Left colon (tissue), 2 donors: Measurements from ENCODE around the gene NEURL1B. TPM values are rescaled to one million over a fixed set of nuclear protein-coding genes. Genes with fewer than 3 reads are reported as not detected.
"Not testable (repeated sequence)": the region's sequence is repeated elsewhere in the genome, so short reads cannot be mapped to it uniquely, and the experiment has no call there.

Experiments
- ATAC-seq: fragments of 200-7000 bp; cut with Tn5 transposase; one replicate; pipeline ENCODE4 v1.9.1; 2020; ENCODE audit warnings: mild to moderate bottlenecking, moderate library complexity
- DNase-seq, 2 donors: peaks; one replicate each; pipeline ENCODE4 v3.0.0-alpha.2; 2020
- intact Hi-C, 2 donors: fragments of 100-400 bp; cut with DNase I in 1 of 2; cut with micrococcal nuclease in 1 of 2; formaldehyde crosslinking; loops; one replicate each; pipeline versions ENCODE4 v1.11.2 to v1.14.0; 2022; cut with DNase I, micrococcal nuclease
- long read RNA-seq: library from polyadenylated mRNA; unstranded; transcript quantifications from one replicate; pipeline ENCODE4 v2.0.0, GENCODE V29; 2021
- total RNA-seq, 2 donors: library from RNA; stranded (reverse); fragmentation: NEBNext Ultra II Directional; extraction: Animal tissue kit (Norgen Biotek cat#: 25700); gene quantifications; one replicate each; pipeline ENCODE4 v1.2.1, GENCODE V29; 2021
- donor health status: DM: no; HTN: no; CAD: no.
- donor health status: DM: yes; HTN: yes; CAD: no.

Gene NEURL1B, protein sequence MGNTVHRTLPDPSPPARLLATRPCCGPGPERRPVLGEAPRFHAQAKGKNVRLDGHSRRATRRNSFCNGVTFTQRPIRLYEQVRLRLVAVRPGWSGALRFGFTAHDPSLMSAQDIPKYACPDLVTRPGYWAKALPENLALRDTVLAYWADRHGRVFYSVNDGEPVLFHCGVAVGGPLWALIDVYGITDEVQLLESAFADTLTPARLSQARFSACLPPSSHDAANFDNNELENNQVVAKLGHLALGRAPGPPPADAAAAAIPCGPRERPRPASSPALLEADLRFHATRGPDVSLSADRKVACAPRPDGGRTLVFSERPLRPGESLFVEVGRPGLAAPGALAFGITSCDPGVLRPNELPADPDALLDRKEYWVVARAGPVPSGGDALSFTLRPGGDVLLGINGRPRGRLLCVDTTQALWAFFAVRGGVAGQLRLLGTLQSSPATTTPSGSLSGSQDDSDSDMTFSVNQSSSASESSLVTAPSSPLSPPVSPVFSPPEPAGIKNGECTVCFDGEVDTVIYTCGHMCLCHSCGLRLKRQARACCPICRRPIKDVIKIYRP
- 10 to 100 TPM; 60.5 to 90.8 TPM for total RNA-seq
- long read RNA-seq, partial matches to known transcripts, result 0 of 40 reads
- long read RNA-seq, other reads (novel, unspliced or antisense), result 40 of 40 reads

DNA sequence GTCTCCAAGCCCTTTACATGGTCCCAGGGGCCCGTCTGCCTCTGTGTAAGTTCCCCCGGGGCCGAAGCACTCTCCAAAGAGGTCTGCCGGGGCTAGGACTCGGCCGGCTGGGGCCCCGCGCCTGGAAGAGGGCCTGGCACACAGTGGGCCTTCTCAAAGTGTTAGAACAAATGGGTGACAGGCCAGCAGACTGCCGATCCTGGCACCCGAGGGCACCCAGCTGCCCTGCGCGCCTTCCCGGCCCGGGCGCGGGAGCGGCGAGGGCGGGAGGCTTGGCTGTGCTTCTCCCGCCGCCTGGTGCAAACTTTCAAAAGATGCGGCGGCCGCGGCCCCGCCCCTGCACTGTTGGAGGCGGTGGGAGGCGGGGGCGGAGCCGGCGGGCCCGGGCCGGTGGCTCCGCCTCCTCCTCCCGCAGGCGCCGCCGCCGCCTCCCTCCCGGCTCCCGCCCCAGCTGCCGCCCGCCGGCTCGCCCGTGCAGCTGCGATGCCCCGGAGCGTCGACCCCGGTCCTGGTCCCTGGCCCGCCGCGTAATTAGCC lies at the start of gene NEURL1B:
TSS of gene NEURL1B (plus strand) at position 442 of the 537 bp plus-strand sequence. CDS start 144 bp downstream, outside the sequence.
- intact Hi-C loops, result loop anchor here in 1 of 2 donors (10.0 kb wide), 2 partner anchors 54 to 76 kb away; no protein-coding TSS in a partner anchor
- peak; percentile 55 for ATAC-seq
- peak; percentile 85 to 89 for DNase-seq

DNA sequence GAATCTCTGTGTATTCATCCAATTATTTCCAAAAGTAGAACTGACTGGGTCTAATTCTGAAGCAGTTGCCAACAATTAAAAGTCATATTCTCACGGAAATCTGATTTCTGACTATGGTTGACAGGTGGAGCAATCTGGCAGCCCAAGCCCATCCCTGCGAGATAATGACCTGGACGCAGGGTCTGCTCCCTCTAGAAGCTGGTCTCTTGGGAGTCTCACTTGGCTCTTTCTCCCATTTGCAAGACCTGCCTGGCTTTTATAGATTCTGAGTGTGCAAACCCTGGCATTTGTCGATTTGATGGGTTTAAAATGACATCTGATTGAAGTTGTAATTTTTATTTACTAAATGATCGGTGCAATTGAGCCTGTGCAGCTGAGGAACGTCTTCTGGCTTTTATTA lies 49.4 kb upstream of the NEURL1B start:
- ATAC-seq, result no peak
- intact Hi-C loops, result no loop called here
- no peak for DNase-seq

DNA sequence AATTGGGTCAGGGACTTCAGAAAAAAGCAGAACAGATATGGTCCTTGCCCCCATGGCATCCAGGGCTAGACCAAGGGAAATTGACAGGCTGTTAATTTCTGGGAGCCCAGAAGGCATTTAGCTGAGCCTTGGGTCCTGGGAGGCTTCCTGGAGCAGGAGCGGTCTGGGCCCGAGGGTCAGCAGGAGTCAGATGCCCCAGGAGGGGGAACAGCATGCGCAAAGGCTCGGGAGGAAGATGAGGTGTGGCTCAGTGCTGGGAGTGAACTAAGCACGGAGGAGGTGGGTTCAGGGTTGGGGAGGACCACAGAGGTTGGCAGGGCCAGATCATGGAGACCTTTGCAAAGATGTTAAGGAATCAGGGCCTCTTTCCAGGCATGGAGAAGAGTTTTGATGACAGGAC lies 48.2 kb upstream of the NEURL1B start:
- no peak for DNase-seq
- intact Hi-C loops, result no loop called here
- ATAC-seq, result no peak

DNA sequence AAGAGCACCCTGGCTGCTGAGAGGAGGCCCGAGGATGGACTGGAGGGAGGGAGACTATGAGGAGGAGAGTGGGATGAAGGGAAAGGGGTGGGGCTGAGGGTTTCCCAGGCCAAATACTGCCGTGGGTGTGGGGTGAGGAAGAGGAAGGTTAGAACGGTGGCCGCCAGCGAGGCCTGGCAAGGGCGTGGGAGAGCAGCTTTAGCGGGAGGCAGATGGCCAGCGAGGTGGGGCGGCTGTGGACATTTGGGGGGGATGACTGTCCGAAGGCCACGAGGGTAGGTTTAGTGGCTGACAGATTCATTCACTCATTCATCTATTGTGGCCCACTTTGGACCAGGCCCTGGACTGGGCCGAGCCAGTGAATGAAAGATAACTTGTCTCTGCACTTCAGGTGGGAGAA lies 47.8 kb upstream of the NEURL1B start:
- no peak for DNase-seq
- ATAC-seq, result no peak
- intact Hi-C loops, result no loop called here

DNA sequence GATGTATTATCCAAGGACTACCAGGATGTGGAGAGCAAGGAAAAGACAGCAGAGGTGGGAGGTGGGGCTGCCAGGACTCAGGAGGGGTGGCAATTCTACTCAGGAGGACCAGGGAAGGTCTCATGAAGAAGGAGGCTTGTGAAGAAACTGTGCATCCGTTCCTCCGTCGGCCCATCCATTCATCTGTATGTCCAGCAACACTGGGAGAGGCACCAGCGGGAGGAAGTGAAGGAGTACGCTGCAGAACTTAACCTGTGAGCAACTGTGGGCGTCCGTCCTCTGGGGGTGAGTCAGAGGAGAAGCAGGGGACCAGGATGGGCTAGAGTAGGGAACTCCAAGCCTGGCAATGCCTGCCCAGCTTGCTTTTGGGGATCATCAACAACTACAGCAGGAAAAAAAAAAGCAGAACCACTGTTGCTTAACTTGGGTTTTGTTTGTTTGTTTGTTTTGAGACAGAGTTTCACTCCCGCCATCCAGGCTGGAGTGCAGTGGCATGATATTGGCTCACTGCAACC lies 47.3 kb upstream of the NEURL1B start:
- DNase-seq, result no peak
- no peak for ATAC-seq
- intact Hi-C loops, result no loop called here

DNA sequence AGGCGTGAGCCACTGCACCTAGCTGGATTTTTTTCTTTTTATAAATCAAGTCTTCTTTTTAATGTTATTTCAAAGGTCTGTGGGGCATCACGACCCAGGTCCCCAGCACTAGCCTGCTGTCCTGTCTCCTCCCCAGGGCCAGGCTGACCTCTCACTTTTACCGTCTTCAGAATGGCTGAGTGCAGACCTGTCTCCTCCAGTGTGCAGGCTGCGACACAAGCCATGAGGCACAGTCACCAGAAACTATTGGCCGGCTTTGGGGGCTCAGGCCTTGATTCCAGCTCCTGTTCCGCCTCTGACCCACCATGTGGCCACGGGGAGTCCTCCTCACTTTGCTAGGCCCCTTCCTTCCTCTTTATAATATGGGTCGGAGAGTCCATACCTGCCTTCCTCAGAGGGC lies 46.6 kb upstream of the NEURL1B start:
- intact Hi-C loops, result no loop called here
- ATAC-seq (no peak), DNase-seq (no peak)

DNA sequence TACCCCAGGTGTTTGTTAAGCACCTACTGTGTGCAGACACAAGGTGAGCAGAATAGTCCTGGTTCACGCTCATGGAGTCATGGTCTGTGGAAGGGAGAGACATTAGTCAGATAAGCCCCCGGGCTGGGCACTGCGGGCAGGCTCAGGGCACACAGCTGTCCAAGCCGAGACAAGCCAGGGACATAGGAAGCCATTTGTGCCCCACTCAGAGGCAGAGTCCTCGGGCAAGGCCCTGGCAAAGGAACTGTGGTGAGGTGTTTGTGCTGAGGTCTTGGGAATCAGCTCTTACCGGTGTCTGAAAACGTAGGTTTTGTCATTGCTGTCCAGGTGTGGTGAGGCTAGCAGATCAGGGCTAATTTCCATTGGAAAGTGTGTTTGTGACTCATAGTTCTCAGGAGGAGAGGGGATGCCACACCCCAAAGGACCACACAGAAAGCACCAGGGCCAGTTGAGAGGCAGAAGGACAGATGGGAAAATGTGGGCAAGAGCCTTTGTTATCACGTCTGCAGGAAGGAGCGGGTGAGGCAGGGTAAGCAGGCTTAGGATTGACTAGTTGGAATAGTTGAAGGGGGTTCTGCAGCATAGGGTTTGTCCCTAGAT lies 46.1 kb upstream of the NEURL1B start:
- DNase-seq (no peak), ATAC-seq (no peak)
- intact Hi-C loops, result no loop called here

DNA sequence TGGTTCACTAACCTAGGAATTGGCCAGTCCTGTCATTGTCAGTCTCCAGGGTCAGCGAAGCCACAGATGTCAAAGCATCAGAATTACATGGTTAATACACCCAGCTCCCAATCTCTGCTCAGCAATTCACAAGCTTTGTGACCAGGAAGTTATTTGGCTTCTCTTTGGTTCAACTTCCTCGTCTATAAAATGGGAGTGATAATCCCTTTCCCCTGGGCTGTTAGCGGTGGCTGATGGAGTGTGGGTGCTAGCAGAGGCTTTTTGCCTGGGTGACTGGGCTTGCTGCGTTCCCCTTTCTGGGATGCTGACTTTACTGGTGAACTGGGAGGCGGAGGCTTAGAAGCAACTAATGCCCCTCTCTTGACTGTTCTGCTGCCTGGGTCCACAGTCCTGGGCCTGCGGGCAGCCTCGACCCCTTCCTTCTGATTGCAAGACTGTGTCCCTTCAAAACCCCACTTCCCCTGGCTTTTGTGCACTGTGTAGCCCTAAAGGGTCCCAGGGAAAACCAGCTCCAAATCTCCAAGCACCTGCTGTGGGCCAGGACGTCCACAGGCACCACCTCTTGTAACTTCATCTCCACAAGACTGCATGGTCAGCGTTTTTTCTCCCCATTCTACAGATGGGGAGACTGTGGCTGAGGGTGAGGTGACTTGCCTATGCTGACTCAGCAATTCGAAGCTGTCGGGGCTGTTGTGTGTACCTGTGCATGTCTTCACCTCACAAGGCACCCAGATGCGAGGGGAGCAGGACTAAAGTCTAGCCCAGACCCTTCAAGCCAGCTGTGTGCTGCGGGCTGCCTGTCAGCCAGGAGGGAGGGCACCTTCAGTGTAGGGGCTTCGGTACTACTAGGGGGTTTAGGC lies 45.2 kb upstream of the NEURL1B start:
- DNase-seq (no peak), ATAC-seq (peak; percentile 80)
- intact Hi-C loops, result no loop called here

DNA sequence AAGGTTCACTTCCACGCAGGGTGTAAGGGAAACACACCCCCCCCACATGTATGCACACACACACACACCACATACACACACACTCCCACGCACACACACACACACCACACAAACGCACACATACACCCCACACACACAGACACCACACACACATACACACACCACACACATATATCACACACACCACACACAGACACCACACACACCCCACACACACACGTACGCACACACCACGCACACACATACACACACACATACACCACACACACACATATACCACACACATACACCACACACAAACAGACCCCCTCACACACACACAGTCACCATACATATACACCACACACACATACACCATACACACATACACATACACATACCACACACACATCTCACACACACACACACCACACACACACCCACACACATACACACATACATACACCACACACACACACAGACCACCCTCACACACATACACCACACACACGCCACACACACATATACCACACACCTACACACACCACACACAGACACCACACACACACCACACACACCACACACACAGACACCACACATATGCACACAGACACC lies 44.3 kb upstream of the NEURL1B start:
- ATAC-seq (no peak), DNase-seq (no peak)
- intact Hi-C loops, result no loop called here

DNA sequence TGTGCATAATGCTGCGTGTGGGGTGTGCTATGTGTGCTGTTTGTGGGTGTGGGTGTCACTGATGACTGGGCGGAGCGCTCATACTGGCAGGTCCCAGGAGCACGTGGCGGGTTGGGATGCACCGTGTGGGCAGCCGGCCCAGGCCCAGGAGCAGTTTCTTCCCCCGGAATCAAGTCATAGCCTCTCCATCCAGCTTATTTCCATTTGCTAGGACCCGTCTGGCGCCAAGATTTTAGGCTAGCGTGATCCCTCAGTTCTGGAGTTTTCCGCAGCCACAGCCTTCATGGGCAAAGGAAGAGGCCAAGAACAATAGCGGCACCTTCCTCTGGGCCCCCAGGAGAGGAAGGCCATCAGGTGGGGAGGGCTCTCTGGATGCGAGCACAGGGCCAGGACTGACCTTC lies 43.3 kb upstream of the NEURL1B start:
- DNase-seq, result peak; percentile 46 to 55
- ATAC-seq, result peak; percentile 88
- intact Hi-C loops, result no loop called here

DNA sequence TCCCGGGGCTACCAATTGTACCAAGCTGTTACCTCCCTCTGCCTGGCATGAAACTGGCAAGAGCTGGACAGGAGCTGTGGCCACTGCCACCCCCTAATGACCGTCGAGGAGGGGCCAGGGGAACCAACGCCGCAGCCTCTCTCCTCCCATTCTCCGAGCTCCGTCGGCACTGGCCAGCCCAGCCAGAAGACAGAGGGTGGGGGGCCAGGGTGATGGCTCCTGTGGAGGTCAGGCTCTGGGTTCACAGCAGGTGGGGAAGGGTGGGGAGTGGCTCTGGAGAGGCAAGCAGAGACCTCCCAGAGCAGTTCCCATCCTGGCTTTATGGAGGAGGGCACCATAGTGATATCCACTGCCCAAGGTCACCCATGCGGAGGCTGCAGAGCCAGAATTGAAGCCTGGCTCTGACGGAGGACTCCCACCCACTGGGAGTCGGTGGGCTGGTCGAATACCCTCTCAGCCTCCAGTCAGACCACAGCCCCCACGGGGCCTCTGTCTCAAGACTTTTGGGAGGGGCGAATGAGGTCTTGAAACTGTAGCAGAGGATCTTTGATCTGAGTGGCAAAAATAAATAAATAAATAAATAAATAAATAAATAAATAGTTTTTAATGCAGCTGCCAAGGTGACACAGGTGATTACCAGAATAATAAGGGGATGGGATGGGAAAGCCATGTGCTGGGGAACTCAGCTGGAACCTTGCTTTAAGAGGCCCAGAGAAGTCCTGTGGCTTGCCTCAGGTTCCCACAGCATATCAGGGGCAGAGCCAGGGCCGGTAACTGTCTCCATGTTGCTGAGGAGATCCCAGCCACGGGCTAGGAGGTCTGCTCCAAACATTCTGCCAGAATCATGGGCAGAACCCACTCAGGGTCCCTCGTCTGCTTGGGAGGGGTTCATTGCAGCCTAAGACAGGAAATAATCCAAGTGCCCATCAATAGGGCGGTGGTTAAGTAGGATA lies 42.5 kb upstream of the NEURL1B start:
- no peak for DNase-seq
- ATAC-seq, result no peak
- intact Hi-C loops, result no loop called here

DNA sequence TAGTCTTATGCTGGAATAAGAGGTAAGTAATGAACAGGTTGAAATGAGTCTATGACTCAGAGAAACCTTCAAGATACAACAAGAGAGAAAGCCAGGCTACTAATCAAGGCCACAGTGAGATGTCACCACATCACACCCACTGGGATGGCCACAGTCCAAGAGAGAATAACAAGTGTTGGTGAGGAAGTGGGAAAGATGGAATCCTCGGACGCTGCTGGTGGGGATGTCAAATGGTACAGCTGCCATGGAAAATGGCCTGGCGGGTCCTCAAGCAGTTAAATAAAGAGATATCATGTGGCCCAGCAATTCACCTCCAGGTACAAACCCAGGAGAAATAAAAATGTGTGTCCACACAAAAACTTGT lies 41.9 kb upstream of the NEURL1B start:
- no peak for ATAC-seq
- intact Hi-C loops, result no loop called here
- DNase-seq, result no peak

DNA sequence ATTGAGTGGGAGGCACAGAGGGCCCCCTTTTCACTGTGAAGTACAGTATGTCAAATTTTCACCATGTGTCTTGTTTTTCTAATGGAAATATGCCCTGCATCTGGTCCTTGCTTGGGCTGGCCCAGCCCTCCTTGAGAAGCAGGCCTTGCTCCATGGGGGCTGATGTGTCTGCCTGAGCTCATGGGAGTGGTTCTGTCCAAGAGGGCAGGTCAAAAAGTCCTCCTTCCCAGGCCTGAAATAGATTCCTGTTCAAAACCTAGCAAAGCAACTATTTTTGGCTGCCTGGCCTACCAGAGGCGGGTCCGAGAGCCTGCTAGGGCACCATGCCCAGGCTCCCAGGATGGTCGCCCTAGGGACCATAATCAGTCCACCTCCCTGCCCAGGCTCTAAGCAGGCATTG lies 40.5 kb upstream of the NEURL1B start:
- intact Hi-C loops, result no loop called here
- DNase-seq (no peak), ATAC-seq (no peak)

DNA sequence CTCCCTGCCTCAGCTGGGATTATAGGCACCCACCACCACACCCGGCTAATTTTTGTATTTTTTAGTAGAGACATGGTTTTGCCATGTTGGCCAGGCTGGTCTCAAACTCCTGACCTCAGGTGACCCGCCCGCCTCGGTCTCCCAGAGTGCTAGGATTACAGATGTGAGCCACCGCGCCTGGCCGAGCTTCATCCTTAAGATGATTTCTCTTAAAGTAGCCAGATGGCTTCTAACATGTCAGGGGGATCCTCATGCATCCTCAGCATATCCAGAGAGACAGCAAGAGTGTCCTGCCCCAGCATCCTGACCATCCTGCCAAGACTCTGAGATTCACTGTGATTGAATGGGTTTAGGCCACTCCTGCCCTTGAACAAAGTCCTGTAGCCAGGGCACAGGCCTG lies 39.5 kb upstream of the NEURL1B start:
- intact Hi-C loops, DNase-seq, ATAC-seq: not testable (repeated sequence)

DNA sequence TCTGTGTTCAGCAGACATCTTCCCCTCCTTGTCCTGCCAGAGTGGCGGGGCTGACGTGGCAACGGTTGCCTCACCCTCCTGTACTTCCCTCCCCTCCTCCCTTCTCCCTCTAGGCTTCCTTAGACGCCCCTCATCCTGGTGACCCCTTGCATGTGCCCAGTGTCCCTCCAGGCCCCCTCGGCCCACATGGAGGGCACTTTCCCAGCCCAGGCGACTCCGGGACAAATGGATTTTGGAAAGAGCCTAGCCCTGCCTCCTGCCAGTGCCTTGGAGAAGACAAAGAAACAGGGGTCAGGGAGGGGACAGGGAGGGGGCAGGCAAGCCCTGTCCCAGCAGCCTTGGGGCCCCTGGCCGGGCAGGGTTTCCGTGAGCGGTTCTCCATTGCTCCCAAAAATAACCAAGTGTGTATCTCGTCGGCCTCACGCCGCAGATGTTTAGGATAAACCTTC lies 38.3 kb upstream of the NEURL1B start:
- no peak for DNase-seq
- intact Hi-C loops, result no loop called here
- ATAC-seq, result no peak

DNA sequence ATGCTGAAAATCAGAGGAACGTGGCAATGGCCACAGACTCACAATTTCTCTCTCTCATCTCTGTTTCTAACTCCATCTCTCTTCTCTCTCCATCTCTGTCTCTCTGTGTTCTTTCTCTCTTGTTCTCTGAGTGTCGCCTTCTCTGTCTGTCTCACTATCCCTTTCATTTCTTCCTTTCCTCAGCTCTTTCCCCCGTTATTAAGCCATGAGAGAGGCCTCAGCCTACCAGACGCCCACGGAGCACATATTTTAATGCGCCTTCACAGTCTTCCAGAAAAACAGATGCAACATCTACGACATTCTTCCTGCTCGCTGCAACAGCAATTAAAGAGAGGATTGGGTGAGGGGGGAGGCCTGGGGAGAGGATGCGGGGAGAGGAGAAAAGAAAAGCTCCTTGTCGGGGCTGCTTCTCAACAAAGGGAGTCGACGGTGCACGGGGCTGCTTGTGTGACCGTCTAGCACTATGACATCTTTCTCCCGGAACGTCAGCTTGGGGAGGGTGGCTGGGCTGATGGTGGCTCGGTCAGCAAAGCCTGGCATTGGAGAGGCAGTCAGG lies 37.7 kb upstream of the NEURL1B start:
- intact Hi-C loops, result no loop called here
- DNase-seq (no peak), ATAC-seq (no peak)

DNA sequence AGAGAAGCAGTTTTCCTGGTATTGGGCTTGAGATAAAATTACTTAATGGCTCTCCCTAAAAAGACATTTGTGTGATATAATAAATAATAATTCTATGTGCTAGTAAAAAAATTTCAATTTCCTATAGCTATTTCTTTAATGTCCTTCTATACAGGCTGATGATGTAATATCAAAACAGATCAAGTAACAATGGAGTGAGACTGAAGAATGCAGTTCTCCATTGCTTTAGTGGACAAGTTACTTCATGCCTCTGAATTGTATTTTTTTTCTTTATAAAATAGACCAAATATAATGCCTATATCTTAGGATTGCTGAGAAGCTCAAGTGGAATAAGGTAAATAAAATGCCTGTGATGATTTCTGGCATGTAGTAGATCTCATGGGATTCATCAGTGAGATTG lies 35.6 kb upstream of the NEURL1B start:
- no peak for ATAC-seq
- DNase-seq, result no peak
- intact Hi-C loops, result no loop called here
